CD14-positive monocyte (primary cell): ENCODE measurements around the gene LRR1. TPM values are rescaled to one million over a fixed set of nuclear protein-coding genes. Genes with fewer than 3 reads are reported as not detected.
A peak's percentile ranks its signal among the peaks of the same experiment; 100 is the strongest.

Source experiments
- DNase-seq, 3 donors: peaks; one replicate each; pipeline ENCODE4 v3.0.0-alpha.2; 2011 to 2022
- H2AFZ ChIP-seq: 2 replicates; pipeline ENCODE4 v1.6.0; 2012; ENCODE audit warnings: mild to moderate bottlenecking, low read depth, low read length, inconsistent platforms; ENCODE audit not compliant: insufficient read depth, poor library complexity, severe bottlenecking
- H3K27ac ChIP-seq, 2 donors: 1 replicate in 1 of 2; 2 replicates in 1 of 2; pipeline ENCODE4 v1.5.1; 2012 to 2013; ENCODE audit warnings: low read length in 2 of 2, control low read depth in 1 of 2, inconsistent platforms in 1 of 2, low read depth in 1 of 2, mild to moderate bottlenecking in 1 of 2
- H3K27me3 ChIP-seq, 2 donors: one replicate each; pipeline versions ENCODE4 v1.6.0 to v1.6.1; 2011 to 2013; ENCODE audit warnings: low read length in 2 of 2; ENCODE audit not compliant: control insufficient read depth in 2 of 2, insufficient read depth in 2 of 2
- H3K36me3 ChIP-seq, 2 donors: replicated peaks in 1 of 2; 1 replicate in 1 of 2; 2 replicates in 1 of 2; pipeline versions ENCODE4 v1.5.1 to v1.6.1; 2012 to 2013; ENCODE audit warnings: low read length in 2 of 2, control low read depth in 1 of 2, inconsistent platforms in 1 of 2, mild to moderate bottlenecking in 1 of 2; ENCODE audit not compliant: insufficient read depth in 2 of 2, control insufficient read depth in 1 of 2
- H3K4me1 ChIP-seq, 2 donors: 1 replicate in 1 of 2; 2 replicates in 1 of 2; pipeline versions ENCODE4 v1.5.1 to v1.6.1; 2012 to 2013; ENCODE audit warnings: low read length in 2 of 2, control low read depth in 1 of 2, inconsistent platforms in 1 of 2, mild to moderate bottlenecking in 1 of 2, moderate library complexity in 1 of 2; ENCODE audit not compliant: insufficient read depth in 2 of 2, control insufficient read depth in 1 of 2
- H3K4me2 ChIP-seq: replicated peaks from 2 replicates; pipeline ENCODE3; 2012; ENCODE audit warnings: low read length, moderate library complexity, mild to moderate bottlenecking; ENCODE audit not compliant: poor library complexity, severe bottlenecking; ENCODE audit errors: extremely low read depth
- H3K4me3 ChIP-seq, 3 experiments: fragments of 200-600 bp in 1 of 3; sonication (generic) in 1 of 3; replicated peaks in 1 of 3; 1 replicate in 2 of 3; 2 replicates in 1 of 3; pipeline ENCODE4 v1.5.1; 2011 to 2013; ENCODE audit warnings: low read length in 3 of 3, mild to moderate bottlenecking in 3 of 3, control low read depth in 2 of 3, low read depth in 2 of 3, inconsistent platforms in 1 of 3, moderate library complexity in 1 of 3
- H3K79me2 ChIP-seq: 2 replicates; pipeline ENCODE4 v1.6.0; 2012; ENCODE audit warnings: mild to moderate bottlenecking, control low read depth, inconsistent platforms, low read length, moderate library complexity; ENCODE audit not compliant: insufficient read depth
- H3K9ac ChIP-seq: 2 replicates; pipeline ENCODE4 v1.6.0; 2017; ENCODE audit warnings: low read length, mild to moderate bottlenecking; ENCODE audit not compliant: insufficient read depth, poor library complexity, severe bottlenecking
- H3K9me3 ChIP-seq, 2 donors: replicated peaks in 1 of 2; 1 replicate in 1 of 2; 2 replicates in 1 of 2; pipeline versions ENCODE4 v1.5.1 to v1.6.1; 2012 to 2013; ENCODE audit warnings: low read length in 2 of 2, control low read depth in 1 of 2; ENCODE audit not compliant: control insufficient read depth in 1 of 2, insufficient read depth in 1 of 2
- H4K20me1 ChIP-seq: 2 replicates; pipeline ENCODE4 v1.6.0; 2012; ENCODE audit warnings: mild to moderate bottlenecking, low read length, control low read depth, moderate library complexity; ENCODE audit not compliant: insufficient read depth
- H3K27ac Mint-ChIP-seq, 7 donors: one replicate each; pipeline ENCODE4 v1.8.0; 2020; ENCODE audit warnings: mild to moderate bottlenecking in 7 of 7, mixed read lengths in 7 of 7, moderate library complexity in 6 of 7, inconsistent platforms in 2 of 7
- H3K27me3 Mint-ChIP-seq, 3 donors: one replicate each; pipeline ENCODE4 v1.8.0; 2021 to 2022; ENCODE audit warnings: low read depth in 3 of 3, mild to moderate bottlenecking in 3 of 3, mixed read lengths in 3 of 3, moderate library complexity in 3 of 3, inconsistent platforms in 1 of 3
- H3K36me3 Mint-ChIP-seq, 2 donors: one replicate each; pipeline ENCODE4 v1.8.0; 2020; ENCODE audit warnings: mixed read lengths in 2 of 2, inconsistent platforms in 1 of 2, mild to moderate bottlenecking in 1 of 2
- H3K4me1 Mint-ChIP-seq: one replicate; pipeline ENCODE4 v1.8.0; 2020; ENCODE audit warnings: mild to moderate bottlenecking, mixed read lengths
- H3K4me3 Mint-ChIP-seq, 2 donors: one replicate each; pipeline ENCODE4 v1.8.0; 2020; ENCODE audit warnings: mild to moderate bottlenecking in 2 of 2, mixed read lengths in 2 of 2, moderate library complexity in 1 of 2
- H3K9me3 Mint-ChIP-seq, 7 donors: one replicate each; pipeline ENCODE4 v1.8.0; 2020 to 2022; ENCODE audit warnings: mixed read lengths in 7 of 7, mild to moderate bottlenecking in 6 of 7, moderate library complexity in 6 of 7, inconsistent platforms in 2 of 7
- CTCF ChIP-seq: fragments of 200-600 bp; IDR thresholded peaks from one replicate; pipeline ENCODE4 v1.8.0; 2022; ENCODE audit warnings: antibody characterized with exemption, mild to moderate bottlenecking
- WGBS: methylation state at CpG from one replicate; pipeline ENCODE4 v1.1.5; 2013; ENCODE audit warnings: missing lambda C conversion rate; ENCODE audit not compliant: insufficient coverage; 5-methylcytosine and 5-hydroxymethylcytosine counted together
- intact Hi-C, 2 donors: fragments of 100-400 bp; cut with micrococcal nuclease; formaldehyde crosslinking; loops; one replicate each; pipeline versions ENCODE4 v1.15.0 to v1.15.1; 2023
- polyA plus RNA-seq, 3 donors: library from polyadenylated mRNA; depleted of rRNA in 1 of 3; unstranded in 2 of 3; stranded (reverse) in 1 of 3; fragments of 300-500 nt in 2 of 3; fragments of >200 nt in 1 of 3; fragmentation: Illumina TruSeq in 2 of 3; gene quantifications; 1 replicate in 2 of 3; 2 replicates in 1 of 3; pipeline ENCODE4 v1.2.3, GENCODE V29; 2012 to 2021

The LRR1 gene
- polyA plus RNA-seq, 3 donors: 3.4 to 12.7 (median 10.5) TPM

GRCh38 chr14:49633640-49634546 lies 35.2 kb downstream of the LRR1 start:
- Mint-ChIP-seq H3K4me1 (peaks cover 51% of the 10 kb centered on the region), H3K27ac (peak overlapping the region; percentile 88 to 95 (median 93)), H3K27me3 (peaks cover 0 to 6% (median 0%) of the 10 kb centered on the region in 3 donors), H3K9me3 (no peaks in the 10 kb centered on the region), H3K36me3 (peaks cover 13 to 19% of the 10 kb centered on the region in 2 donors), H3K4me3 (peak overlapping the region; percentile 98 to 99)
- Histone ChIP-seq H3K36me3 (peaks cover 2 to 8% of the 10 kb centered on the region in 2 donors), H3K79me2 (peaks cover 79% of the 10 kb centered on the region), H3K27ac (peak overlapping the region; percentile 91 to 95), H2AFZ (peak overlapping the region; percentile 100), H3K4me2 (peak overlapping the region; percentile 98), H3K4me3 (peak overlapping the region; percentile 72 to 97 (median 92)), H3K9me3 (no peaks in the 10 kb centered on the region), H3K4me1 (peaks cover 27 to 42% of the 10 kb centered on the region in 2 donors), H4K20me1 (peaks cover 24% of the 10 kb centered on the region), H3K9ac (peak overlapping the region; percentile 90), H3K27me3 (no peaks in the 10 kb centered on the region)
- TF ChIP-seq CTCF: peak; percentile 93
- WGBS: under 1% methylated on average over 100 of the region's 101 CpGs
- intact Hi-C loops: loop anchor here (2.0 to 10.0 kb wide), 3 partner anchors 37 to 131 kb away; partner anchors contain the start of genes KLHDC1 (in 1 of the 2), KLHDC2 (in 1 of the 2) and LRR1 (in 1 of the 2)
- DNase-seq: peak; percentile 85 to 90 (median 87)

- Histone ChIP-seq H3K4me2 (peak within 1 kb of the TSS; percentile 98), H3K9ac (peak within 1 kb of the TSS; percentile 90), H3K4me1 (peaks cover 27 to 42% of the 10 kb centered on the region in 2 donors), H4K20me1 (peaks cover 28% of the 10 kb centered on the region), H3K27ac (peak within 1 kb of the TSS; percentile 91 to 95), H3K36me3 (peaks cover 2 to 15% of the 10 kb centered on the region in 2 donors), H3K79me2 (peaks cover 83% of the 10 kb centered on the region), H2AFZ (peak within 1 kb of the TSS; percentile 100), H3K4me3 (peak within 1 kb of the TSS; percentile 72 to 97 (median 92)), H3K27me3 (no peaks in the 10 kb centered on the region), H3K9me3 (no peaks in the 10 kb centered on the region)
- DNase-seq: peak; percentile 38 to 61 (median 40)
- intact Hi-C loops: loop anchor here (5.0 to 10.0 kb wide), 2 partner anchors 37 to 130 kb away; partner anchors contain the start of genes KLHDC2 (in 1 of the 2) and LRR1 (in 1 of the 2)
- H3K27me3 Mint-ChIP-seq: peaks cover 0 to 4% (median 0%) of the 10 kb centered on the region in 3 donors
- H3K27ac Mint-ChIP-seq: peak within 1 kb of the TSS; percentile 88 to 96 (median 93)
- peak within 1 kb of the TSS; percentile 98 to 99 for H3K4me3 Mint-ChIP-seq
- WGBS: under 1% methylated on average over 71 of the region's 80 CpGs
- peaks cover 14 to 21% of the 10 kb centered on the region in 2 donors for H3K36me3 Mint-ChIP-seq
- peaks cover 52% of the 10 kb centered on the region for H3K4me1 Mint-ChIP-seq
- no peaks in the 10 kb centered on the region for H3K9me3 Mint-ChIP-seq
- peak; percentile 66 for TF ChIP-seq CTCF
These were observed 36.0 kb downstream of the LRR1 start, which contains the start of gene DNAAF2 for GRCh38 chr14:49634547-49635334. DNAAF2 (minus strand) TSS chr14:49635244; CDS start chr14:49635149, 95 bp downstream.
